WTC11 (cell line): ENCODE results near the gene CACNA1B. TPM values are rescaled to one million over a fixed set of nuclear protein-coding genes. Genes with fewer than 3 reads are reported as not detected.

Experiments used
- ATAC-seq: fragments of 200-7000 bp; cut with Tn5 transposase; 2 replicates; pipeline ENCODE4 v1.10.0; 2021; ENCODE audit warnings: mild to moderate bottlenecking, moderate library complexity
- CTCF ChIA-PET: fragments of 300-600 bp; sonication (Branson Sonifier 250); formaldehyde crosslinking; loops from one replicate; lab custom pipeline; 2021; ENCODE audit warnings: antibody characterized with exemption; lab: Charles Lee
- POLR2A ChIA-PET: fragments of 350-600 bp; sonication (Branson Sonifier 250); formaldehyde crosslinking; loops from one replicate; lab custom pipeline; 2021; ENCODE audit warnings: antibody characterized with exemption; lab: Charles Lee
- DNase-seq: peaks from one replicate; pipeline ENCODE4 v3.0.0; 2021; ENCODE audit warnings: low spot score
- H3K27ac Mint-ChIP-seq: 2 replicates; pipeline ENCODE4 v1.8.0; 2021; ENCODE audit warnings: mixed read lengths
- H3K27me3 Mint-ChIP-seq: 2 replicates; pipeline ENCODE4 v1.8.0; 2021; ENCODE audit warnings: low read depth, mild to moderate bottlenecking, moderate library complexity, mixed read lengths
- H3K36me3 Mint-ChIP-seq: 2 replicates; pipeline ENCODE4 v1.8.0; 2021; ENCODE audit warnings: mixed read lengths
- H3K4me1 Mint-ChIP-seq: 2 replicates; pipeline ENCODE4 v1.8.0; 2022; ENCODE audit warnings: mixed read lengths
- H3K4me3 Mint-ChIP-seq: 2 replicates; pipeline ENCODE4 v1.8.0; 2021; ENCODE audit warnings: mild to moderate bottlenecking, moderate library complexity, mixed read lengths
- H3K9me3 Mint-ChIP-seq: 2 replicates; pipeline ENCODE4 v1.8.0; 2021; ENCODE audit warnings: mixed read lengths
- ETV6 ChIP-seq: sonication (generic); formaldehyde crosslinking; IDR thresholded peaks from 2 replicates; pipeline ENCODE4 v1.8.1; 2022; ENCODE audit warnings: mild to moderate bottlenecking, missing genetic modification reagents
- FOXP1 ChIP-seq: sonication (generic); formaldehyde crosslinking; IDR thresholded peaks from 2 replicates; pipeline ENCODE4 v1.8.0; 2022; ENCODE audit warnings: missing genetic modification reagents, mild to moderate bottlenecking, moderate library complexity, borderline replicate concordance
- GABPB1 ChIP-seq: sonication (generic); formaldehyde crosslinking; IDR thresholded peaks from 2 replicates; pipeline ENCODE4 v1.8.1; 2023; ENCODE audit warnings: mild to moderate bottlenecking, missing genetic modification reagents
- GRHL2 ChIP-seq: fragments of 250-450 bp; sonication (Bioruptor Pico); IDR thresholded peaks from 2 replicates; pipeline ENCODE4 v1.8.0; 2022; ENCODE audit warnings: mild to moderate bottlenecking, moderate library complexity; ENCODE audit not compliant: insufficient replicate concordance, severe bottlenecking
- GTF2I ChIP-seq: fragments of 250-450 bp; sonication (Bioruptor Pico); conservative IDR thresholded peaks from 2 replicates; pipeline ENCODE4 v1.4.0; 2021; ENCODE audit warnings: mild to moderate bottlenecking
- HMGA2 ChIP-seq: fragments of 250-450 bp; sonication (Bioruptor Pico); IDR thresholded peaks from 2 replicates; pipeline ENCODE4 v1.4.0; 2021; ENCODE audit warnings: mild to moderate bottlenecking, moderate library complexity
- MXD4 ChIP-seq: fragments of 250-450 bp; sonication (Bioruptor Pico); IDR thresholded peaks from 2 replicates; pipeline ENCODE4 v1.8.0; 2021; ENCODE audit warnings: mild to moderate bottlenecking, moderate library complexity, borderline replicate concordance
- MYBL2 ChIP-seq: sonication (generic); formaldehyde crosslinking; IDR thresholded peaks from 2 replicates; pipeline ENCODE4 v1.8.1; 2023; ENCODE audit warnings: mild to moderate bottlenecking, moderate library complexity, missing genetic modification reagents
- PRRX2 ChIP-seq: fragments of 250-450 bp; sonication (Bioruptor Pico); IDR thresholded peaks from 2 replicates; pipeline ENCODE4 v1.8.0; 2021; ENCODE audit warnings: mild to moderate bottlenecking
- TCF7 ChIP-seq: sonication (generic); formaldehyde crosslinking; IDR thresholded peaks from 2 replicates; pipeline ENCODE4 v1.8.0; 2022; ENCODE audit warnings: mild to moderate bottlenecking, low read depth, missing genetic modification reagents, moderate library complexity
- TEAD1 ChIP-seq: sonication (generic); formaldehyde crosslinking; IDR thresholded peaks from 2 replicates; pipeline ENCODE4 v1.8.0; 2022; ENCODE audit warnings: mild to moderate bottlenecking, missing genetic modification reagents
- TEAD4 ChIP-seq: sonication (generic); formaldehyde crosslinking; IDR thresholded peaks from 2 replicates; pipeline ENCODE4 v1.8.0; 2022; ENCODE audit warnings: mild to moderate bottlenecking, missing genetic modification reagents
- ZNF232 ChIP-seq: sonication (generic); formaldehyde crosslinking; IDR thresholded peaks from 2 replicates; pipeline ENCODE4 v1.8.0; 2022; ENCODE audit warnings: mild to moderate bottlenecking, missing genetic modification reagents
- ZNF423 ChIP-seq: fragments of 250-450 bp; sonication (Bioruptor Pico); IDR thresholded peaks from 2 replicates; pipeline ENCODE4 v2.1.2; 2022; ENCODE audit warnings: mild to moderate bottlenecking, moderate library complexity
- total RNA-seq: library from RNA; stranded (reverse); gene quantifications from 3 replicates; pipeline ENCODE4 v1.2.3, GENCODE V29; 2021
- TF ChIP-seq, protein P1 (sequence below): sonication (generic); formaldehyde crosslinking; IDR thresholded peaks from 2 replicates; pipeline ENCODE4 v1.8.1; 2023; ENCODE audit warnings: mild to moderate bottlenecking, missing genetic modification reagents, moderate library complexity
- TF ChIP-seq, protein P2 (sequence below): fragments of 200-600 bp; IDR thresholded peaks from 2 replicates; pipeline ENCODE4 v1.8.0; 2022; ENCODE audit warnings: antibody characterized with exemption
- TF ChIP-seq, protein P3 (sequence below): sonication (generic); formaldehyde crosslinking; conservative IDR thresholded peaks from 2 replicates; pipeline ENCODE4 v1.8.1; 2022; ENCODE audit warnings: mild to moderate bottlenecking, missing genetic modification reagents
- TF ChIP-seq, protein P4 (sequence below): fragments of 250-450 bp; sonication (Bioruptor Pico); IDR thresholded peaks from 2 replicates; pipeline ENCODE4 v2.1.2; 2022; ENCODE audit warnings: mild to moderate bottlenecking, moderate library complexity
- TF ChIP-seq, protein P5 (sequence below): fragments of 250-450 bp; sonication (Bioruptor Pico); IDR thresholded peaks from 2 replicates; pipeline ENCODE4 v1.8.0; 2021; ENCODE audit warnings: mild to moderate bottlenecking
- TF ChIP-seq, protein P6 (sequence below): sonication (generic); formaldehyde crosslinking; IDR thresholded peaks from 2 replicates; pipeline ENCODE4 v1.8.1; 2023; ENCODE audit warnings: mild to moderate bottlenecking, missing genetic modification reagents
- TF ChIP-seq, protein P7 (sequence below): sonication (generic); formaldehyde crosslinking; IDR thresholded peaks from 2 replicates; pipeline ENCODE4 v1.8.1; 2022; ENCODE audit warnings: low read depth, missing genetic modification reagents, borderline replicate concordance
- TF ChIP-seq, protein P8 (sequence below): sonication (generic); formaldehyde crosslinking; IDR thresholded peaks from 2 replicates; pipeline ENCODE4 v1.8.1; 2022; ENCODE audit warnings: missing genetic modification reagents, borderline replicate concordance

Gene CACNA1B
- total RNA-seq, 1 experiment from 2014 or later: 8.4 TPM

DNA sequence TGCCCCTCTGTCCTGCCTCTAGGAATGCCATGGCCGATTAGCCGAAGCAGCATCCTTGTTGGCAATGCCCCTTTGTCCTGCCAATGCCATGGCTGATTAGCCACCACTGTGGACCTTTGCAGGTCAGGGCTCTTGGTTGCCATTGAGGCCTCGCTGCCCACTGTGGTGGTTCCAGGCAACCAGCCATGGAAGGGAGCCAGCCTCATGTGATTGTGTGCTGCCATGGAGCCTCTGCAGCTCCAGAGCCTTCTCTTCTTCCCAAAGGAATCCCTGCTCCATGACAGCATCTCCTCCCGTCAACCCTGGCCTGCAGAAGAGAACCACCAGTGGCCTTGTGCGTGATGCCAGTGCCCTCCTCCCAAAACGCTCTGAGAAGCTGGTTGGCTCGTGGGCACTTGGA, 187.0 kb downstream of the CACNA1B start:
- no peaks in the 10 kb centered on the region for H3K9me3 Mint-ChIP-seq
- no peak overlapping the region for H3K4me3 Mint-ChIP-seq
- ChIA-PET POLR2A (no interaction called here), CTCF (no interaction called here)
- peaks cover 32% of the 10 kb centered on the region for H3K4me1 Mint-ChIP-seq
- peaks cover 38% of the 10 kb centered on the region for H3K36me3 Mint-ChIP-seq
- DNase-seq (no peak), ATAC-seq (no peak)
- no peaks in the 10 kb centered on the region for H3K27me3 Mint-ChIP-seq
- TF ChIP-seq HMGA2 (CRISPR knock-in tag) (no peak), GRHL2 (CRISPR knock-in tag) (no peak), TCF7 (CRISPR knock-in tag) (no peak)
- TF ChIP-seq, protein P1, sequence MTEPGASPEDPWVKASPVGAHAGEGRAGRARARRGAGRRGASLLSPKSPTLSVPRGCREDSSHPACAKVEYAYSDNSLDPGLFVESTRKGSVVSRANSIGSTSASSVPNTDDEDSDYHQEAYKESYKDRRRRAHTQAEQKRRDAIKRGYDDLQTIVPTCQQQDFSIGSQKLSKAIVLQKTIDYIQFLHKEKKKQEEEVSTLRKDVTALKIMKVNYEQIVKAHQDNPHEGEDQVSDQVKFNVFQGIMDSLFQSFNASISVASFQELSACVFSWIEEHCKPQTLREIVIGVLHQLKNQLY (CRISPR knock-in tag): no peak
- H3K27ac Mint-ChIP-seq: no peak overlapping the region

DNA sequence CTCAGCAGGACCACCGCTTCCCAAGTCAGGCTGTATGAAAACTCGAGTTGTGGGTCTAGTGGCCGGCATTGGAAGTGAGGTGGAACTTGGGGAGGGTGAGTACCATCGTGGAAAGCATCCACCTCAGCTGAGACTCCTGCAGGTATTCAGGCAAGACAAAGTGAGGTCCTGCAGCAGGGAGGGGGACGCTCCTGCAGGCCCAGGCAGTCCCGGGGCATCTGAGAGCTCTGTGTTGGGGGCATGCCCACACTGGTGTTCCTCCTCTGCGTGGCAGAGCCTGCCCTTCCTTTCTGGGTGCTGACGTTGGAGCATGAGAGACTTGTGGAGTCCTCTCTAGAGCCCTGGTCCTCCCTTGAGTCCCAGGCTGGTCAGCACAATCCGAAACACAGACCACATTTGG, 187.7 kb downstream of the CACNA1B start:
- H3K27ac Mint-ChIP-seq: no peak overlapping the region
- H3K4me1 Mint-ChIP-seq: peaks cover 40% of the 10 kb centered on the region
- CTCF ChIA-PET: interaction anchor here (1.5 kb wide), 1 partner anchor 36 kb away, joined by 7 read pairs; no protein-coding TSS in a partner anchor
- TF ChIP-seq PRRX2 (no peak), GABPB1 (CRISPR knock-in tag) (no peak), MXD4 (CRISPR knock-in tag) (no peak), TEAD1 (CRISPR knock-in tag) (no peak), TCF7 (CRISPR knock-in tag) (no peak), TEAD4 (no peak), ZNF232 (CRISPR knock-in tag) (no peak), ETV6 (no peak), FOXP1 (CRISPR knock-in tag) (no peak), GTF2I (no peak), MYBL2 (CRISPR knock-in tag) (no peak), ZNF423 (CRISPR knock-in tag) (no peak)
- TF ChIP-seq, protein P2, sequence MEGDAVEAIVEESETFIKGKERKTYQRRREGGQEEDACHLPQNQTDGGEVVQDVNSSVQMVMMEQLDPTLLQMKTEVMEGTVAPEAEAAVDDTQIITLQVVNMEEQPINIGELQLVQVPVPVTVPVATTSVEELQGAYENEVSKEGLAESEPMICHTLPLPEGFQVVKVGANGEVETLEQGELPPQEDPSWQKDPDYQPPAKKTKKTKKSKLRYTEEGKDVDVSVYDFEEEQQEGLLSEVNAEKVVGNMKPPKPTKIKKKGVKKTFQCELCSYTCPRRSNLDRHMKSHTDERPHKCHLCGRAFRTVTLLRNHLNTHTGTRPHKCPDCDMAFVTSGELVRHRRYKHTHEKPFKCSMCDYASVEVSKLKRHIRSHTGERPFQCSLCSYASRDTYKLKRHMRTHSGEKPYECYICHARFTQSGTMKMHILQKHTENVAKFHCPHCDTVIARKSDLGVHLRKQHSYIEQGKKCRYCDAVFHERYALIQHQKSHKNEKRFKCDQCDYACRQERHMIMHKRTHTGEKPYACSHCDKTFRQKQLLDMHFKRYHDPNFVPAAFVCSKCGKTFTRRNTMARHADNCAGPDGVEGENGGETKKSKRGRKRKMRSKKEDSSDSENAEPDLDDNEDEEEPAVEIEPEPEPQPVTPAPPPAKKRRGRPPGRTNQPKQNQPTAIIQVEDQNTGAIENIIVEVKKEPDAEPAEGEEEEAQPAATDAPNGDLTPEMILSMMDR: no peak
- TF ChIP-seq, protein P3, sequence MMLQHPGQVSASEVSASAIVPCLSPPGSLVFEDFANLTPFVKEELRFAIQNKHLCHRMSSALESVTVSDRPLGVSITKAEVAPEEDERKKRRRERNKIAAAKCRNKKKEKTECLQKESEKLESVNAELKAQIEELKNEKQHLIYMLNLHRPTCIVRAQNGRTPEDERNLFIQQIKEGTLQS (CRISPR knock-in tag): no peak
- TF ChIP-seq, protein P4, sequence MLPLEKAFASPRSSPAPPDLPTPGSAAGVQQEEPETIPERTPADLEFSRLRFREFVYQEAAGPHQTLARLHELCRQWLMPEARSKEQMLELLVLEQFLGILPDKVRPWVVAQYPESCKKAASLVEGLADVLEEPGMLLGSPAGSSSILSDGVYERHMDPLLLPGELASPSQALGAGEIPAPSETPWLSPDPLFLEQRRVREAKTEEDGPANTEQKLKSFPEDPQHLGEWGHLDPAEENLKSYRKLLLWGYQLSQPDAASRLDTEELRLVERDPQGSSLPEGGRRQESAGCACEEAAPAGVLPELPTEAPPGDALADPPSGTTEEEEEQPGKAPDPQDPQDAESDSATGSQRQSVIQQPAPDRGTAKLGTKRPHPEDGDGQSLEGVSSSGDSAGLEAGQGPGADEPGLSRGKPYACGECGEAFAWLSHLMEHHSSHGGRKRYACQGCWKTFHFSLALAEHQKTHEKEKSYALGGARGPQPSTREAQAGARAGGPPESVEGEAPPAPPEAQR (CRISPR knock-in tag): no peak
- TF ChIP-seq, protein P5, sequence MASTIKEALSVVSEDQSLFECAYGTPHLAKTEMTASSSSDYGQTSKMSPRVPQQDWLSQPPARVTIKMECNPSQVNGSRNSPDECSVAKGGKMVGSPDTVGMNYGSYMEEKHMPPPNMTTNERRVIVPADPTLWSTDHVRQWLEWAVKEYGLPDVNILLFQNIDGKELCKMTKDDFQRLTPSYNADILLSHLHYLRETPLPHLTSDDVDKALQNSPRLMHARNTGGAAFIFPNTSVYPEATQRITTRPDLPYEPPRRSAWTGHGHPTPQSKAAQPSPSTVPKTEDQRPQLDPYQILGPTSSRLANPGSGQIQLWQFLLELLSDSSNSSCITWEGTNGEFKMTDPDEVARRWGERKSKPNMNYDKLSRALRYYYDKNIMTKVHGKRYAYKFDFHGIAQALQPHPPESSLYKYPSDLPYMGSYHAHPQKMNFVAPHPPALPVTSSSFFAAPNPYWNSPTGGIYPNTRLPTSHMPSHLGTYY (CRISPR knock-in tag): no peak
- TF ChIP-seq, protein P6, sequence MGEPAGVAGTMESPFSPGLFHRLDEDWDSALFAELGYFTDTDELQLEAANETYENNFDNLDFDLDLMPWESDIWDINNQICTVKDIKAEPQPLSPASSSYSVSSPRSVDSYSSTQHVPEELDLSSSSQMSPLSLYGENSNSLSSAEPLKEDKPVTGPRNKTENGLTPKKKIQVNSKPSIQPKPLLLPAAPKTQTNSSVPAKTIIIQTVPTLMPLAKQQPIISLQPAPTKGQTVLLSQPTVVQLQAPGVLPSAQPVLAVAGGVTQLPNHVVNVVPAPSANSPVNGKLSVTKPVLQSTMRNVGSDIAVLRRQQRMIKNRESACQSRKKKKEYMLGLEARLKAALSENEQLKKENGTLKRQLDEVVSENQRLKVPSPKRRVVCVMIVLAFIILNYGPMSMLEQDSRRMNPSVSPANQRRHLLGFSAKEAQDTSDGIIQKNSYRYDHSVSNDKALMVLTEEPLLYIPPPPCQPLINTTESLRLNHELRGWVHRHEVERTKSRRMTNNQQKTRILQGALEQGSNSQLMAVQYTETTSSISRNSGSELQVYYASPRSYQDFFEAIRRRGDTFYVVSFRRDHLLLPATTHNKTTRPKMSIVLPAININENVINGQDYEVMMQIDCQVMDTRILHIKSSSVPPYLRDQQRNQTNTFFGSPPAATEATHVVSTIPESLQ (CRISPR knock-in tag): no peak
- TF ChIP-seq, protein P7, sequence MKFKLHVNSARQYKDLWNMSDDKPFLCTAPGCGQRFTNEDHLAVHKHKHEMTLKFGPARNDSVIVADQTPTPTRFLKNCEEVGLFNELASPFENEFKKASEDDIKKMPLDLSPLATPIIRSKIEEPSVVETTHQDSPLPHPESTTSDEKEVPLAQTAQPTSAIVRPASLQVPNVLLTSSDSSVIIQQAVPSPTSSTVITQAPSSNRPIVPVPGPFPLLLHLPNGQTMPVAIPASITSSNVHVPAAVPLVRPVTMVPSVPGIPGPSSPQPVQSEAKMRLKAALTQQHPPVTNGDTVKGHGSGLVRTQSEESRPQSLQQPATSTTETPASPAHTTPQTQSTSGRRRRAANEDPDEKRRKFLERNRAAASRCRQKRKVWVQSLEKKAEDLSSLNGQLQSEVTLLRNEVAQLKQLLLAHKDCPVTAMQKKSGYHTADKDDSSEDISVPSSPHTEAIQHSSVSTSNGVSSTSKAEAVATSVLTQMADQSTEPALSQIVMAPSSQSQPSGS (CRISPR knock-in tag): no peak
- TF ChIP-seq, protein P8, sequence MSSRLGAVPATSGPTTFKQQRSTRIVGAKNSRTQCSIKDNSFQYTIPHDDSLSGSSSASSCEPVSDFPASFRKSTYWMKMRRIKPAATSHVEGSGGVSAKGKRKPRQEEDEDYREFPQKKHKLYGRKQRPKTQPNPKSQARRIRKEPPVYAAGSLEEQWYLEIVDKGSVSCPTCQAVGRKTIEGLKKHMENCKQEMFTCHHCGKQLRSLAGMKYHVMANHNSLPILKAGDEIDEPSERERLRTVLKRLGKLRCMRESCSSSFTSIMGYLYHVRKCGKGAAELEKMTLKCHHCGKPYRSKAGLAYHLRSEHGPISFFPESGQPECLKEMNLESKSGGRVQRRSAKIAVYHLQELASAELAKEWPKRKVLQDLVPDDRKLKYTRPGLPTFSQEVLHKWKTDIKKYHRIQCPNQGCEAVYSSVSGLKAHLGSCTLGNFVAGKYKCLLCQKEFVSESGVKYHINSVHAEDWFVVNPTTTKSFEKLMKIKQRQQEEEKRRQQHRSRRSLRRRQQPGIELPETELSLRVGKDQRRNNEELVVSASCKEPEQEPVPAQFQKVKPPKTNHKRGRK (CRISPR knock-in tag): no peak

More for the DNA sequence above, 187.7 kb downstream of the CACNA1B start:
- POLR2A ChIA-PET: no interaction called here
- Mint-ChIP-seq H3K36me3 (peaks cover 30% of the 10 kb centered on the region), H3K4me3 (no peak overlapping the region), H3K9me3 (no peaks in the 10 kb centered on the region), H3K27me3 (no peaks in the 10 kb centered on the region)
- no peak for DNase-seq
- no peak for ATAC-seq
